ENCODE data around the gene TIMM10.

TIMM10 gene

DNA sequence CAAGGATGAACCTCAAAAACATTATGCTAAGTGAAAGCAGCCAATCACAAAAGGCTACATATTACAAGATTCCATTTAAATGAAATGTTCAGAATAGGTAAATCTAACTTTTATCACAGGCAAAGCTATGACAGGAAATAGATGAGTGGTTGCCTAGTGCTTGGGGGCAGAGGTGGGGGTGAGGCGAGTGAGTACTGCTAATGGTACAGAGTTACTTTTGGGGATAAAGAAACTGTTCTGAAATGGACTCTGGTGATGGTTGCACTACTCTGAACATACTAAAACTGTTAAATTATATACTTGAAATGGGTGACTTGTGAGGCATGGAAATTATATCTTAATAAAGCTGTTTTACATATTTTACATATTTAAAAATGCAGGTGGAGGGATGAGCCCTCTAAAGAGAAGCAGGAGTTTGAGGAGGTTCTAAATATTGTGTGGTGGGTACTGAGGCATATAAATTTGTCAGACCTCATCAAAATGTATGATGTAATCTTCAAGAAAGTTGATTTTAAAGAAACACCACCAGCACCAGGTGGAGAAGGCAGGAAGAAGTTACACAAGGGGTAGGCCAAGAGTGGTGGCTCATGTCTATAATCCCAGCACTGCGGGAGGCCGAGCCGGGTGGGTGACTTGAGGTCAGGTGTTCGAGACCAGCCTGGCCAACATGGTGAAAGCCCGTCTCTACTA, 18.7 kb downstream of the TIMM10 start:
- TF ChIP-seq CTCF (IDR thresholded peaks at IDR 0.05; ENCODE audit: extremely low read depth, insufficient read depth, missing control alignments): no peak
- DNase-seq (ENCODE audit: low spot score): no peak
- in situ Hi-C loops (cut with MboI; ENCODE audit: low pct_unique_long_range_greater_than_20kb, low sequenced_read_pairs, unreplicated experiment): loop anchor here (25.0 kb wide), 1 partner anchor 150 kb away; no protein-coding TSS in a partner anchor

DNA sequence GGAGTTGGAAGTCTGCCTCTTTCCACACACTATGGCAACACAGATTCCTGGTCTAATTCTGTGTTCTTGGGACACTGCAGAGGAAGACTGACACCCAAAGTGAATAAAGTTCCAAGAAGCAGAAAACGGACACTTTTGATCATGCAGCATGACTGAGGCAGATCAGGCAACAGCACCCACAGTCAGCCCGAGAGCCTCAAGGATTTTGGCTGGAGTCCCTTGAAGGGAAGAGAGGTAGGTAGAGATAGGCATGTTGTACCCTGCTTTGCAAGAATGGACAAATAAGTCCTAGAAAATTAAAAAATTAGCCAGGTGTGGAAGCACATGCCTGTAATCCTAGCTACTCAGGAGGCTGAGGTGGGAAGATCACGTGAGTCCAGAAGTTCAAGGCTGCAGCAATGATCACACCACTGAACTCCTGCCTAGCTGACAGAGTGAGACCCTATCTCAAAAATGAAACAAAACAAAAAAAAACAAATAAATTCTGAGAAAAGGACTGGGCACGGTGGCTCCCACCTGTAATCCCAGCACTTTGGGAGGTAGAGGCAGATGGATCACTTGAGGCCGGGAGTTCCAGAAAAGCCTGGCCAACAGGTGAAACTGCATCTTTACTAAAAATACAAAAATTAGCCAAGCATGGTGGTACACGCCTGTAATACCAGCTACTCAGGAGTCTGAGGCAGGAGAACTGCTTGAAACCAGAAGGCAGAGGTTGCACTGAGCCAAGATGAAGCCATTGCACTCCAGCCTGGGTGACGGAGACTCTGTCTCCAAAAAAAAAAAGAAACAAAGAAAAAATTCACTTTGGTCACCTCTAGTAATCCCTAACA, 22.0 kb downstream of the TIMM10 start:
- in situ Hi-C loops (cut with MboI; ENCODE audit: low pct_unique_long_range_greater_than_20kb, low sequenced_read_pairs, unreplicated experiment): loop anchor here (25.0 kb wide), 1 partner anchor 146 kb away; no protein-coding TSS in a partner anchor
- no peak for DNase-seq (ENCODE audit: low spot score)

DNA sequence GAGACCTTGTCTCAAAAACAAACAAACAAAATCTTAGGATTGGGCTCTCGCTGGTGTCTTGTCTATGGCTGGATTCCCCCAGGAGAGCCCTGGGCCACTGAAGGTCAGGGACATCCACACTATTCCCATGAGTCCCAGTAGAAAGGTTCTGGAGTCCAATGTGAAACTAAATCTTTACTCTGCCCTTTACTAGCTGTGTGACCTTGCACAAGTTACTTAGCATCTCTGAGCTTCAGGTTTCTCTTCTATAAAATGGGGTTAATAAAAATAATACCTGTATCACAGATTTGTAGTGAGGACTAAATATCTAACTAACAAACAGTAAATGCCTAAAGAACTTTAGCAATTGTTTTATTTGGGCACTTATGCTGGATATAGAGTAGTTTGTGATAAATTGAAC, 24.0 kb downstream of the TIMM10 start:
- DNase-seq (ENCODE audit: low spot score): no peak
- TF ChIP-seq CTCF (IDR thresholded peaks at IDR 0.05; ENCODE audit: extremely low read depth, insufficient read depth, missing control alignments): no peak
- in situ Hi-C loops (cut with MboI; ENCODE audit: low pct_unique_long_range_greater_than_20kb, low sequenced_read_pairs, unreplicated experiment): loop anchor here (25.0 kb wide), 1 partner anchor 144 kb away; no protein-coding TSS in a partner anchor

More for the DNA sequence above, 22.0 kb downstream of the TIMM10 start:
- TF ChIP-seq CTCF (IDR thresholded peaks at IDR 0.05; ENCODE audit: extremely low read depth, insufficient read depth, missing control alignments): no peak

DNA sequence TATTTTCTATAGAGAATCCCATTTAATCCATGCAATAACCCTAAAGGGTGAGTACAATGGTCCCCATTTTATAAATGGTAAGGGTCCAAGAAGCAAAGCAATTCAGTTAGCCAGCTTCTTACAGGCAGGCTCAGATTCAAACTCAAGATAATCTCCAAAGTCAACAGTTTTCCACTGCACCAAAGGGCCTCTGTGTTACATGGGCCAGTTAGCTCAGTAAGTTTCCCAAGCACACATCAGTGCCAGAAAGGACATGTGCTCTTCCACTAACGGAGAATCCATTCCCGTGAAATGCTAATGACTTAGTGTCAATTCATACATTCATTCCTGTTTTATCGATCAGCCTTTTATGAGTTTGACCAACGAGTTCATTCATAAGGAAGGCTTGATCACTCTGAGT, 26.0 kb downstream of the TIMM10 start:
- TF ChIP-seq CTCF (IDR thresholded peaks at IDR 0.05; ENCODE audit: extremely low read depth, insufficient read depth, missing control alignments): no peak
- DNase-seq (ENCODE audit: low spot score): no peak
- in situ Hi-C loops (cut with MboI; ENCODE audit: low pct_unique_long_range_greater_than_20kb, low sequenced_read_pairs, unreplicated experiment): loop anchor here (25.0 kb wide), 1 partner anchor 142 kb away; no protein-coding TSS in a partner anchor

GRCh38 chr11:57502870-57503269, 27.7 kb downstream of the TIMM10 start:
- in situ Hi-C loops (cut with MboI; ENCODE audit: low pct_unique_long_range_greater_than_20kb, low sequenced_read_pairs, unreplicated experiment): loop anchor here (25.0 kb wide), 1 partner anchor 141 kb away; no protein-coding TSS in a partner anchor
- no peak for TF ChIP-seq CTCF (IDR thresholded peaks at IDR 0.05; ENCODE audit: extremely low read depth, insufficient read depth, missing control alignments)
- DNase-seq (ENCODE audit: low spot score): no peak

DNA sequence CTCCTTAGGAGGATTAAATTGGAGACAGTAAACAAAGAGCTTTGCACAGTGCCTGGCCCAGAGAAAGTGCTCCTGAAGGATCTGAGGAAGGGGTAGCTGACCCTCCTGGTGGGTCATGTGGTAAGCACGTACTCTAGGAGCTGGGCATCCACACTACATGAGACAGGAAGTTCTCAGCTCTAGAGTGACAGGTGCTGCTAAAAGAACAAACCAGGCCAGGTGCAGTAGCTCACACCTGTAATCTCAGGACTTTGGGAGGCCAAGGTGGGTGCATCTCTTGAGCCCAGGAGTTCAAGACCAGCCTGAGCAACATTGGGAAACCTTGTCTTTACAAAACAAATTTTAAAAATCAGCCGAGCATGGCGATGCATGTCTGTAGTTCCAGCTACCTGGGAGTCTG, 28.2 kb downstream of the TIMM10 start:
- no peak for TF ChIP-seq CTCF (IDR thresholded peaks at IDR 0.05; ENCODE audit: extremely low read depth, insufficient read depth, missing control alignments)
- in situ Hi-C loops (cut with MboI; ENCODE audit: low pct_unique_long_range_greater_than_20kb, low sequenced_read_pairs, unreplicated experiment): loop anchor here (25.0 kb wide), 1 partner anchor 140 kb away; no protein-coding TSS in a partner anchor
- DNase-seq (ENCODE audit: low spot score): no peak

Measured in GM13977 (cell line).